Stimulated activated CD4-positive, alpha-beta T cell treated with anti-CD3 and anti-CD28 coated beads, Interleukin-15, amount 100 ng/mL, for 24 hours (primary cell): ENCODE results near the gene OGDHL.
"Not testable (repeated sequence)": the region's sequence is repeated elsewhere in the genome, so short reads cannot be mapped to it uniquely, and the experiment has no call there.

Source experiments
- DNase-seq: peaks from one replicate; pipeline ENCODE4 v3.0.0-alpha.2; 2020

Gene OGDHL

DNA sequence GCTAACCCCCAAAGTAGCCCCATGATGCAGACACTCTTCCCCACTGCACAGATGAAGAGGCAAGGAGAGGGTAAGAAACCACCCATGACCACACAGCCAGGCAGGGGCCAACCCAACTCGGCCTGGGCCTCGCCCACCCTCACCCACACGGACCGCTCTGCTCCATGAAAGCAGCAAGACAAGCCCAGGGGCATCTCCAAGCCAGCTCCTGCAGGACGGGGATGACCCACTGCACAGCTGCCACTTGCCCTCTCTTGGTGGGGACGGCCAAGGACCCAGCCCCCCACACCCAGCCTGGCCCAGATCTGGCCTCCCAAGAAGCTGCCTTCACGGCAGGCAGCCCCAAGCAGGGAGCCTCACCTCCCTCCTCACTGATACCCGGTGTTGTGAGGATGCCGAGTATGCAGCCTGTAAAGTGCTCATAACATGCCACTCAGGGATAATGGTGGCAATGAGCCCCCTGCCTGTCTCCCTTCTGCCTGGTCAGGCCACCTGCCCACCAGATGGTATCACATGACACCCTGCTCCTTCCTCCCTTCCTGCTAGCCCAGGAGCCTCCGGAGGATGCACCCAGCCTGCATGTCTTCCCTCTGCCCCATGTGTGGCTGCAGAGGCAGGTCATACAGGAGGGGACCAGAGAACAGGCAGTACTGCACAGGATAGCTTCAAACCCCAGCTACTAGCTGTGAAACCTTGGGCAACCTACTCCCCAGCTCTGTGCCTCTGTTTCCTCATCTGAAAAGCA lies 23.3 kb downstream of the OGDHL start:
- no peak for DNase-seq

DNA sequence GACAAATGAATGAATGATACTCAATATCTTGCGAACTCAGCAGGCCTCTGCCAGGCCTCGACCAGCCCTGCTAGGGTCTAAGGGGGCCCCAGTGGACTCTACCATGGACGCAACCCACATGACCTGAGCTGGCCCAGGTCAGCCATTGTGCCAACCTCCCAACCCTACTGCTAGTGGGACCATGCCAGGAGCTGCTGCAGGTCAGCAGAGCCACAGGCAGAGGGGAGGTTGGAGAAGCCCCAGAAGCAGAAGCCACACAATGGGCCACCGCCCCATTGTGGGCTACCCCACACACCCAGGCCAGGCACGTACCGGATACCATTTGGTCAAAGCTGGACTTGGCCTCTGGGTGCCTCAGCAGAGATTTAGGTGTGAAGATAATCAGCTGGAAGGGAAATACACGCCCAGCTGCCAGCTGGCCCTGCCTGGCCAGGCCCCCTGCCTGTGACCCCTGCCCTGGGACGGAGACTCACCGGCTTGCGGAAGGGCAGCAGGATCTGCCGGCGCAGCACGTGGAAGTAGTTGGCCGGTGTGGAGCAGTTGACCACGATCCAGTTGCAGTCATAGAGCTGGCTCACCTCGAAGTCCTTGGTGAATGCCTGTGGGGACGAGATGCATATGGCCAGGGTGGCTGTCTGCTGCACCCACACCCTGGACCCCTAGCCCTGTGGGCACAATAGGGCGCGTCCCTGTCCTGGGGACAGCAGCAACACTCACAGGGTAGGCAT lies 24.5 kb downstream of the OGDHL start:
- no peak for DNase-seq

DNA sequence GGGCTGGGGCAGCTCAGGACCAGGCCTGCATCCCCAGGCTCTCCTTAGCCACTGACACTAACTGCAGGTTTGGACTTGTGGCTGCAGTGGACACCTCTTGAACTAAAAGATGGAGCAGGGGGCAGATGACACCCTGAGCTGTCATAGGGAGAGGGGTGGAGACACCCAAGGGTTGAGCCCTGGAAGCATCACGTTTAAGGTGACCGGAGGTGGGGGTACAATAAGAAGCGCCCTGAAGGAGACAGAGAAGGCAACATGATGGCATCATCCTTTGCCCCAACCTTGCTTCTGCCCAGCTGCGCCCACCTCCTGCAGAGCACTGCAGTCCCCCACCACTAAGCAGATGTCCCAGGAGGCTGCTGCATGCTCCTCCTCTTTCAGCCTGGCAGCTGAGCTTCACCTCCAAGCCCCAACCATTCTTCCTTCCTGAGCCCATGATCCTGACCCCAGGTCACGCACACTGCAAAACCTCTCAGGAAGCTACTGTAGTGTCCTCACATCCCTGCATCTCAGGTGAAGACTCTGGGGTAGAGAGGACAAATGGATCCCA lies 25.5 kb downstream of the OGDHL start:
- no peak for DNase-seq

DNA sequence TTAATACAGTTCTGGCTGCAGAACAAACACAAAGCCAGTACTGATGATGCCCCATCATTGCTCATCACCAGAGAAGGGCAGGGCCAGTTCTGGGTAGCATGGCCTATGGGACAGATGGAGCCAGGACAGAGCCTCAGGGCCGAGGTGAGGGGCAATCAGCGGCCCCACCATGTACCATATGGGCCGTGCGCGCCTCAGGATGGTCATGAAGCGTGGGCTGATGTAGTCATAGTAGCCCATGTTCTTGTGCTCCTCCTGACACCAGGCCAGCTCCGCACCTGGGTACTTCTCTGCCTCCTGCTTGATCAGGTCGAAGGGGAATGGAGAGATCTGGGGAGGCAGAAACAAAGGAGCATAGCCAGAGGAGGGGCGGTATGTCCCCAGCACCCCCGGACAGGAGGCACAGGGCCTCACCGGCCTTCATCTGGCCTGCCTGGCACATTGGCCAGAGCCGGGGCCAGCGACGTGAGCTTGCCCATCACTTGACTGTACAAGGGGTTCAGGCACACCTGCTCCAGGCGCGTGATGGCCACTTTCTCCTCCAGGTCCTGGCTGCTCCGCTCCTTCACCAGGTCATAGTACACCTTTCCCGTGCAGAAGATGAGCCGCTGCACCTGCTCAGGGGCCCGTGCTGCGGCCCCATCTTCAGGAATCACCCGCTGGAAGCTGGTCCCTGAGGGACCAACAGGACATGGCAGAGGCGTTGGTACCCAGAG lies 26.1 kb downstream of the OGDHL start:
- no peak for DNase-seq

DNA sequence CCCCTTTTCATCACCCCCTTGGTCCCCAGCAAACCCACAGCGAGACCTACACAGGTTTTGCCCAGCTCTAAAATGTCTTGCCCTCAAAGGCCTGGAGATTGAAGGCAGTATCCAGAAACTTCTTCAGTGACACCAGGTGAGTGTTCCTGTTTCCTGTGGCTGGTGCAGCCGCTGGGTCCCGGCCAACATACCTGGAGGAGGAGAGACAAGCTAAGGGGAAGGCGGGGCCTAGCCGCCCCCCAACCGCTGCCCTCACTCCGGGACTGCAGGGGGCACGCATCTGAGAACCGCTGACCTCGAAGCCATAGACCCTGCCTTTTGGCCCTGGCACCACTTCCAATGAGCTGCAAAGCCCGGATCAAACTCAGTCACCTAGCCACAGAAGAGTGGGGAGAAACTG lies 27.0 kb downstream of the OGDHL start:
- no peak for DNase-seq

DNA sequence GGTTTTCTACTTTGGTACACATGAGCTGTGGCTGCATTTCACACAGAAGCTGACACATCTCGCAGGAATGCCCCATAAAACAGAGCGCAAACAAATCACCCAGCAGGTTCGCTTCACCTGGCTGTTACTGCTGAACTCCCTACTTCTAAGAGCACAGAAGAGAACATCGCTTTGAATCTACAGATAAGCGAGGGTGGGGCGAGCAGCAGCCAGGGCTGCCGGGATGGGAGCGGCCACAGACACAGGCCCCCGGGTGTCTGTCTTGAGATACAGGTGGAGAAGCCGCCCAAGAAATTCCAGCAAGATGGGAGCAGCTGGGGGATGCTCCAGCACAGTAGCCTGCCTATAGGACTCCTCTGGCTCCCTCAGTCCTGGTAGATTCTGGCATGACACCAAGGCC lies 27.4 kb downstream of the OGDHL start:
- no peak for DNase-seq

DNA sequence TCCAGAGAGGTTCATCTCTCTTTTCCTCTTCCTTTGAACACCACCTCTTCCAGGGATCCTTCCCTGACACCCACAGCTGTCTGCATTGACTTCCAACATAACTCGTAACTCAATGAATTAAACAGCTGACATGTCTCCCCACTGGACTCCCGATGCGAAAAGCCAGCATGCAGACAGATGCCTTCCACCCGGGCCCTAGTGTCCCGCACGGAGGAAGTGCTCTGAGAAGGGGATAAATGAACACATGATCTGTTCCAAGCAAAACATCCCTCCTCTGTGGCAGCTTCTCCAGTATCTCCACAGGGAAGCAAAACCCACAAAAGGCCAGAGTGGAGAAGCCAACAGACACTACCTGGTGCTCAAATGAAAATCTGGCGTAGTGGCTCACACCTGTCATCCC lies 28.3 kb downstream of the OGDHL start:
- DNase-seq: no peak

DNA sequence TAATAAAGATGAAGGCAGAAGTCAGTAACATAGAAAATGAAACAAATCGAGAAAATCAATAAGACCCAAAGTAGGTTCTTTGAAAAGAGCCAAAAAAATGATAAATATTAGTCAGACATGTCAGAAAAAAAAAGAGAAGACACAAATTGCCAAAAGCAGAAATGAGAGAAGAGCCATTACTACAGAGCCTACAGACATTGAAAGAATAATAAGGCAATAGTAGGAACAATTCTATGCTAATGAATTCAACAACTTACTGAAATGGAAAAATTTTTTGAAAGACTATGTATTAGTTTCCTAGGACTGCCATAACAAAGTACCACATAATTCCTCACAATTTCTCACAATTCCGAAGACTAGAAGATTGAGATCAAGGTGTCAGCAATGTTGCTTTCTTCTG lies 35.5 kb downstream of the OGDHL start:
- no peak for DNase-seq

DNA sequence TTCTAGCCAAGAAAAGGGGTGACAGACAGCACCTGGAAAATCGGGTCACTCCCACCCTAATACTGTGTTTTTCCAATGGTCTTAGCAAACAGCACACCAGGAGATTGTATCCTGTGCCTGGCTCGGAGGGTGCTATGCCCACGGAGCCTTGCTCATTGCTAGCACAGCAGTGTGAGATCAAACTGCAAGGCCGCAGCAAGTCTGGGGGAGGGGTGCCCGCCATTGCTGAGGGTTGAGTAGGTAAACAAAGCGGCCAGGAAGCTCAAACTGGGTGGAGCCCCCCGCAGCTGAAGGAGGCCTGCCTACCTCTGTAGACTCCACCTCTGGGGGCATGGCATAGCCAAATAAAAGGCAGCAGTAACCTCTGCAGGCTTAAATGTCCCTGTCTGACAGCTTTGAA lies 47.0 kb downstream of the OGDHL start:
- DNase-seq: not testable (repeated sequence)

DNA sequence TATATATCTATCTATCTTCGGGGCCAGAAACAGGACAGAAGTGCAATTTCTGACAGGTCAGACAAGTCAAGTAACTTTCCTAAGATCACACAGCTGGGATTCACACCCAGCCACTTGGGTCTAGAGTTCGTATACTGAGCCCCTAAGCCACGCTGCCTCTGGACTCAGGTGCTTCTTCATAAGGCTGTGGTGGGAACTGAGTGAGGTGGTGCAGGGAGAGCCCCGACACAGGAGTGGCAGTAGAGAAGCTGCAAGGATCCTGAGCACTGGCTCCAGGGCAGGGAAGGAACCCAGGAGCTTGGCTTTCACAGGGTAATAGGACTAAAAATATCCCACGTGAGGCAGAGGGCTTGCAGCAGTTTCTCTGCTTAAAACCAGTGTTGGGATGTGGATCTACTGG lies 48.9 kb downstream of the OGDHL start:
- no peak for DNase-seq

DNA sequence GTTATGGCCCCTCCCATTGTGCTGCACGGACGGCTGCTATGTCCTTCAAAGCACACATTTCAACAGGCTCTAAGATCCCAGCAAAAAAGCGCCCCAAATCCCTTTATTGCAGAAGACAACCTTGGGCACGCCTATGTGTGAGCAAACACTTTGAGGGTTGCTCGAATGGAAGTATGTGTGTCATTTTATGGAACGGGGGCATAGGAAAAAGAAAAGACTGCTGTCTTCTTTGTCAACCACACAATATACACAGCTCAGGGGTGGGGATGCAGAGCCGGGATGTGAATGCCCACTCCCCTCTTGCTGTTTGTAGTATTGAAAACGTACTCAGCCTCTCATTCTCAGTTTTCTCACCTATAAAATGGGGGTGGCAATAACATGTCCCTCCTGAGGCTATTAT lies 50.6 kb downstream of the OGDHL start:
- no peak for DNase-seq

DNA sequence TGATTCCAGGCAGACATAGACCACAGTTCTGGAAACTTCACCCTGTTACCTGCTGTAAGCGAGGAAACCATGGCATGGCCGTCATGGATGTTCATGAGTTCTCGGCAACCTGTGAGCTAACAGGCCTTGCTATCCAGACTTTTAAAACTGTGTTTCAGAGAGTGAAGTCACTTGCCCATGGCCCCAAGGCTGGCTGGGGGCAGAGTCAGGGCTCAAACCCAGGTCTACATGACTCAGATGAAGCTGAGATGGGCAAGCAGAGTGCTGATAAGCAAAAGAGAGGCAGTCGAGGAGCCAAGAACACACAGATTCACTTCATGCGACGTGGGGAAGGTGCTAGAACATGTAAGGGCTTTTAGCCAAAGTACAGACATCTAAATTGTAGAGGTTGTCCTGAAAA lies 51.2 kb downstream of the OGDHL start:
- no peak for DNase-seq

DNA sequence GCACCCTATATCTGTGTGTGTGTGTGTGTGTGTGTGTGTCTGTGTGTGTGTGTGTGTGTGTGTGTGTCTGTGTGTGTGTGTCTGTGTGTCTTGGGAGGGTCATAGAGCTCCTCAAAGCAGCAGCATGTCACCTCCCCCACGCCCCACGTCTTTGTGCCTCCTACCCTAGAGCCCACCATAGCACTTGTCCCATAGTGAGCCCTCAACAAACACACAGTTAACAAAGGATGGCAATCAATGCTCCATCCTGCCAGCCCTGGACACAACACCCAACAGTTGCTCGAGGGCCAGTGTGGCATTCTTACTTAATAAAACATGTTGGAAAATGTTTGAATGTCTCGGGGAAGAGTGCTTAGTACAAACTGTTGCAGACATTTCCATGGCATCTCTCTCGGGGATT lies 52.2 kb downstream of the OGDHL start:
- DNase-seq: no peak

DNA sequence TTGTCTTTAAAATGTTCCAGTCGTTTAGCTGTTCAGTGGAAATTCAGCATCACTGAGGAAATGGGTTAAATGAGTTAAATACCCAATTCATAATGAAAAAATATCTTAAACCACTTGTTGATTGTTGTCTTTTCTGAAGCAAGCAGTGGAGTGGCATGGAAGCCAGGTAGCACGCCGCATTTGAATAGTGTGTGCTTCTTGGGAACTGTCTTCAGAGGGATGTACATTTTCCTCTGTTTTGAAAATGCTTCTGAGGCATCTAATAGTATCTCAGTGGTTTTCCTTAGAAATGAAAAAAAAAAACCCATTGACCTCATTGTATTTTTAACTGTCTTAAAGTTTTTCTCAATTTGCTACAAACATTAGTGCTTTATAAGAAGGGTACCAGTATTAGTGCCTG lies 54.5 kb downstream of the OGDHL start:
- no peak for DNase-seq

DNA sequence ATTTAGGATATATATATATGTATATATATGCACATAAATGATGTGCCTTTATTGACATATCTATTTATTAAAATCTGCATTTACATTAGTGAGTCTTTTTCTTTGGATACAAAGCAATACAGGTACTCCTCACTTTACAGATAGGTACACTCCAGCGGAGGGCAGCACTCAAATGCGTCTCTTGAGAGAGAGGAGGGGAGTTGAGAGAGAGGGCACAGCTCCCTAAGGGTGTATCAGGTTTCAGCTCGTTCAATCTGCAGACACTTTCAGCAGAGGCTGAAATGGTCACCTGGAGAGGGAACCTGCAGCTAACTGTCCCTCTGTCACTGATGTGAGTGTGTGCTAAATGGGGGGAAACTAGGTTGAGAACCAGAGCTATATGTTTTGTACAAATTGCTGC lies 61.1 kb downstream of the OGDHL start:
- no peak for DNase-seq

DNA sequence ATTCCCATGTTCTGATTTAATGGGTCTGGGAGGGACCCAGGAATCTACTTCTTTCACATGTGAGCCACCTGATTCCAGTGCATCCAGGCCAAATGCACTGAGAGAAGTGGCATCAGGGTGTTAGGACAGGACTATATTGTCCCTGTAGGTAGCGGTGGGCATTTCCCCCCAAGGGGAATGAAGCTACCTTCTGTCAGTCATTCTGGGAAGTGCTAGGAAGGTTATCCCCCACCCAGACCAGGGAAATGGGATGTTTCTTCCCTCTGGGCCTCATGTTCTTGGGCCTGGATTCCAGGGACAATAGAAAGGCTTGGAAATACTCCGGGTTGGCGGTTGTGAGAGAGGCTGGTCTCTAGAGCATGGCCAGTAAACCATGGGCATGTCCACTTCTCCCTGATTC lies 61.9 kb downstream of the OGDHL start:
- DNase-seq: no peak

DNA sequence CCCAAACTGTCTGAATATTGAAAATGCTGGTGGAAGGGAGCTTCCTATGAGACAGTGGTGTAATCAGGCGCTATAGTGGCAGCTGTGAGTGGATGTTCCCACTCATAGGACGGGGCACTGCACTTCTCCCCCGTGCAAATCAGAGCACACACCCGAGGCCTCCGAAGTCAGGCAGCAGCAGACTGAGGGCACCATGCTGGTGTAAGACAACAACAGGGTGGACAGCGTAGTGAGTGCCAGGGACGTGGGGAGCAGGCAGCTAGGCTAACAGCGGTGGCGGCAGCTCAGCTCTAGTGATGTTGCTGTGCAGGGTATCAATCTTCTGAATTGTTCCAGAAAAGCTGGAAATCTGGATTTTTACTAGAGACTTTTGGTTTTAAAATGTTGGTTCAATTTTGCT lies 63.4 kb downstream of the OGDHL start:
- DNase-seq: no peak

DNA sequence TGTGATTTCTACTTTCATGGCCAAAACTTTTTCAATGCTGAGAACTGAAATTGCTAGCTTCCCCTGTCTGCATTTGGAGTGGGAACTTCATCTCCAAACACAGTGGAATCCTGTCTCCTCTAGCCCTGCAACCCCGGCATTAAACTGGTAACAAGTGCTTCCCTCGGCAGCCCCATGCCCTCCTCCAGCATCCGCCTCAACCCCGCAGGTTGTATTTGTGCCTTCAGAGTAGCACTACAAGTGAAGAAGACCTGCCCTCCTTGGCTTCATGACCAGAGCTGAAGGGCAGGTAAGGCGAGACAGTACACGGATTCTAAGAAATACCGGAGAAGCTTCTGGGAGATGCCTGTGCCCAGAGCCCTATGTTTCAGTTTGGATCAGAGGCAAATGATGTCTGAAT lies 65.8 kb downstream of the OGDHL start:
- DNase-seq: no peak

DNA sequence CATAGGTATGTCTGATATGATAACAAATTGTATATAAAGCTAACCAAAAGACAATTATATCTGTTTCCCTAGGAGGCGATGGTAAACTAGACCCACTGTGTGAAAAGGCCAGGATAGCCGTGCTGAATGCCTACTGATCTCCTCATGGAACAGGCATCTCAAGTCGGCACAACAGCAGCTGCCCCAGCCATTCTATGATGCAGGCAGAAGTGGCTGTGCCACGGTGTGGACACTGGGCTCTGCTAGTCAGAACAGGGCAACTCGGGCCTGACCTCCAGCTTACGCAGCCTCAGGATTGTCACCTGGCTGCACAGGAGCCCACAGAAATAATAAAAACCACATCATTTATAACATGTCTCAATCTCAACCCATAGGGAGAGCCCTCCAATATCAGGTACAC lies 67.7 kb downstream of the OGDHL start:
- DNase-seq: no peak

DNA sequence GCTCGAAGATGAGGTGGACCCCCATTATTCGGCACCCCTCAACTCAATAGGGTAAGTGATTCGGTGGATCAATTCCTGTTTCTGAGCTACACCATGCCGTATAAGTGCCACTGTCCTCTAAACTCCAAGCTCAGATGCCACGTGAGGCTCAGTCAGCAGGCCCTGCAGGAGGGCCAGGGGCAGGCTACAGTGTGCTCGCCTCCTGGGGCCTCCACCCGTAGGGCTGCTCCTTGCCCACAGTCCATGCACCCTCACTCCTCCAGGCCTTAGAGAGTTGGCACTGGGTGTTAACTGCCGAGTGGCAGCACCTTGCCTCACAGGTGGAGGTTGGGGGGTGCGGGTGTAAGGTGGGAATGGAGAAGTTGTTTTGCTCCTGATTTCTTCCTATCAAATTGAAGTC lies 70.5 kb downstream of the OGDHL start:
- no peak for DNase-seq

DNA sequence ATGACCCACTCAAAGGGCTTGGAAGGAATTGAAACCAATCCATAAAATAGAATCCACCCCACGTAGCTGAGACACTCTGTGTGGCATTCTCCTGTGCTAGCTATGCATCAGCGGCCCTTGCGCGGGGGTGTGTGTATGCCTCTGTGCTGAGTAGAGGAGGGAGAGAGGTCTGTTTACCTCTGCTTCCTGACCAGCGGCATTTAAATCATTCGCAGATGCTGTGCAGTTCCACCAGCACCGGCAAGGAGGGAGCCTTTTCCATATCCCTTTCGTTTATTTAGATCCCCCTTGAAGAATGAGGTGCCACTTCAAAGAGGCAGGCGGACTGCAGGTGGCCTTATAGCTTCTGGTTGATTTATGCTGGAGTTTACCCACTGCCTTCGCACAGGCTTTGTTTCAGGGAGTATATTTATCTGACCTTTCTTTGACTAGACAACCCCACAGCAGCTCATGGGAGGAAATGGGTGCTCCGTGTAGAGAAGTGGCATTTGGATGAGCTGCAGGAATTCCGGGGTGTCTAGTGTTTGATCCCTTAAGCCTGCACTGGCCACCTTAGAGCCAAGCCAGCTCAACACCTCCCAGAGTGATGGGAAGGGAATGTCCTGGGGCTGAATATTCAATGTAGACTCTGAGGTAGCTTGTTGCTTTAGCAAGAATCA lies 71.3 kb downstream of the OGDHL start:
- no peak for DNase-seq

DNA sequence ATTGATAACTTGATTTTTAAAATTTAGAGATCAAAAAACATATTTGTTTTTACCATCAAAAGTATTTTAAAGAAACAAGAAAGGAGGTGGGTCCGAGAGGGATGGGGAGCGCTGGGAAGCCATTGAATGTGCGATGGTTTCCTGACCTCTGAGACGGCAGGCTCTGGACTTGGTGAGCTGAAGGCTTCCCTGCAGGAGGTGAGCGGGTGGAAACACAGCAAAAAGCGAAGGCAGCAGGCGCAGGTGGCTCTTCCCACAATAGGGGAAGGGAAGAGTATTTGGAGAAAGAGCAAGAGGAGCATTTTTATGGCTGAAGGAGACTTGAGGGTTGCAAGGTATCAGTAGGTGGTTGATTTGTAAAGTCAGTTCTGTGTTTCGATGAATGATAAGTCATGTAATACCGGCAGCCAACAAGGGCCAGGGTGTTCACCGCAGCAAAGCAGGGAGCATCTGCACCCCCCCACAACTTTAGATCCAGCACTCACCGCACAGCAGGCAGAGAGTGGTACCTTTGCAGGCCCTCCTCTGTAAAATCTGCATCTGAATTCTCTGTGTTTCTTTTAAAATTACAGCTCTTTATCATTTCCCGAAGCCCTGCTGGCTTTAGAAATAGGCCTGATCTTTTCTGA lies 72.1 kb downstream of the OGDHL start:
- DNase-seq: no peak

DNA sequence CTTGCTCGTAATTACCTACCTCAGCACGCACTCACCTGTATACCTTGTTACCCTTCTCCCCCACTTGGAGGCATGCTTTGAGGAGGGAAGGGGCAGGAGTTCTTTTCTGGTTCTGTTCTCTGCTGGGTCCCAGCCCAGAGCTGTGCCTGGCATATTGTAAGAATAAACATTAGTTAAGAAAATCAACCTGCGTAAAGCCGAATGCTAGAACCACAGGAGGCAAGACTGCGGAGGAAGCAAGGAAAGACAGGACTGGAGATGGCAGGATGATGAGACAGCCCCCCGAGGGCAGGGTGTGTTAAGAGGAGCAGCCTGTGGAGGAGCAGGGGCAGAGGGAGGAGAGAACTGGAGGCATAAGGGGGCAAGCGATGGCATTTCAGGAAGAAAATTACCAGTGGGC lies 73.2 kb downstream of the OGDHL start:
- DNase-seq: no peak
